Transverse colon (tissue), 4 donors: ENCODE data around the gene MUC4.

Experiments
- POLR2A ChIP-seq: fragments of 450-650 bp; IDR thresholded peaks from one replicate; pipeline ENCODE4 v1.6.1; 2016; ENCODE audit warnings: antibody characterized with exemption, mild to moderate bottlenecking, moderate library complexity
- POLR2AphosphoS5 ChIP-seq, 3 donors: sonication (generic); formaldehyde crosslinking; IDR thresholded peaks; one replicate each; pipeline ENCODE4 v1.6.1; 2016; ENCODE audit warnings: antibody characterized with exemption in 3 of 3
- TF ChIP-seq, protein P1 (sequence below), 5 experiments: fragments of 200-600 bp in 3 of 5; fragments of 450-650 bp in 2 of 5; sonication (generic) in 3 of 5; IDR thresholded peaks; 1 replicate in 2 of 5; 2 replicates in 3 of 5; pipeline ENCODE4 v1.5.1; 2016 to 2017; ENCODE audit warnings: antibody characterized with exemption in 5 of 5, inconsistent platforms in 3 of 5, mild to moderate bottlenecking in 2 of 5, moderate library complexity in 1 of 5

DNA sequence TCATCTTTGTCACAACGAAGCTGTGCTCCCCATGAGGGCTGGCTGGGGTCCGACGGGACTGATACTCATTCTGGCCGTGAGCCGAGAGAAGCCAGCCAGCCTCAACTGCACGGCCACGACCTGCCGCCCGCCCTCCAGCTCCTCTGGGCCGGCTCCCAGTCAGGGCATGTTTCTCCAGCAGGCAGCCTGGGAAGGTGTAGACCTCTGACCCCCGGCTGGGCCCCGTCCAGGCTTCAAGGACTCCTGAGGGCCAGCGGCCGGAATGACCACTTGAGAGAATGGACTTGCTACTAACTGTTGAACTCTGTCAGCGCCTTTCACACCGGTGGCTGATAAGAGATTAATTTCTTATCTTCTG lies 18.1 kb upstream of the MUC4 start:
- TF ChIP-seq, protein P1, sequence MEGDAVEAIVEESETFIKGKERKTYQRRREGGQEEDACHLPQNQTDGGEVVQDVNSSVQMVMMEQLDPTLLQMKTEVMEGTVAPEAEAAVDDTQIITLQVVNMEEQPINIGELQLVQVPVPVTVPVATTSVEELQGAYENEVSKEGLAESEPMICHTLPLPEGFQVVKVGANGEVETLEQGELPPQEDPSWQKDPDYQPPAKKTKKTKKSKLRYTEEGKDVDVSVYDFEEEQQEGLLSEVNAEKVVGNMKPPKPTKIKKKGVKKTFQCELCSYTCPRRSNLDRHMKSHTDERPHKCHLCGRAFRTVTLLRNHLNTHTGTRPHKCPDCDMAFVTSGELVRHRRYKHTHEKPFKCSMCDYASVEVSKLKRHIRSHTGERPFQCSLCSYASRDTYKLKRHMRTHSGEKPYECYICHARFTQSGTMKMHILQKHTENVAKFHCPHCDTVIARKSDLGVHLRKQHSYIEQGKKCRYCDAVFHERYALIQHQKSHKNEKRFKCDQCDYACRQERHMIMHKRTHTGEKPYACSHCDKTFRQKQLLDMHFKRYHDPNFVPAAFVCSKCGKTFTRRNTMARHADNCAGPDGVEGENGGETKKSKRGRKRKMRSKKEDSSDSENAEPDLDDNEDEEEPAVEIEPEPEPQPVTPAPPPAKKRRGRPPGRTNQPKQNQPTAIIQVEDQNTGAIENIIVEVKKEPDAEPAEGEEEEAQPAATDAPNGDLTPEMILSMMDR (IDR thresholded peaks at IDR 0.05) = no peak
- TF ChIP-seq POLR2AphosphoS5 (IDR thresholded peaks at IDR 0.05) = no peak
- no peak for TF ChIP-seq POLR2A
